Fibroblast of mammary gland (primary cell): Measurements from ENCODE around the gene TCEAL3.

Source experiments
- DNase-seq: peaks from one replicate; pipeline ENCODE4 v3.0.0-alpha.2; 2010; ENCODE audit warnings: low read depth
- H3K4me3 ChIP-seq: 2 replicates; pipeline ENCODE4 v1.5.1; 2011; ENCODE audit warnings: low read depth, mild to moderate bottlenecking, low read length, moderate library complexity; ENCODE audit not compliant: control insufficient read depth
- CTCF ChIP-seq: conservative IDR thresholded peaks from 2 replicates; pipeline ENCODE4 v1.5.1; 2011; ENCODE audit warnings: low read depth, low read length, inconsistent platforms; ENCODE audit not compliant: control insufficient read depth, insufficient read depth

TCEAL3 gene

GRCh38 chrX:103624111-103624510 lies 16.3 kb downstream of the TCEAL3 start:
- DNase-seq, result no peak
- no peak for TF ChIP-seq CTCF
- H3K4me3 ChIP-seq, result no peak overlapping the region

- H3K4me3 ChIP-seq, result no peak overlapping the region
- TF ChIP-seq CTCF, result no peak
- DNase-seq, result peak; percentile 42
Observed at GRCh38 chrX:103626855-103627254, 19.1 kb downstream of the TCEAL3 start.

- DNase-seq, result peak; percentile 42
Observed at GRCh38 chrX:103628386-103629317, 20.9 kb downstream of the TCEAL3 start, which contains the start of gene TCEAL1. Gene TCEAL1, plus strand, starts transcription at chrX:103628975. Its CDS starts 942 bp downstream, at chrX:103629917.

GRCh38 chrX:103629318-103630170 lies 21.8 kb downstream of the TCEAL3 start:
- DNase-seq, result peak; percentile 73
- peak overlapping the region; percentile 66 for H3K4me3 ChIP-seq
- TF ChIP-seq CTCF, result peak; percentile 57

More at GRCh38 chrX:103628386-103629317, 20.9 kb downstream of the TCEAL3 start, which contains the start of gene TCEAL1:
- peak within 1 kb of the TSS; percentile 66 for H3K4me3 ChIP-seq
- TF ChIP-seq CTCF, result no peak

GRCh38 chrX:103630171-103630511 lies 22.4 kb downstream of the TCEAL3 start:
- DNase-seq, result no peak
- no peak for TF ChIP-seq CTCF
- peak overlapping the region; percentile 66 for H3K4me3 ChIP-seq

- no peak overlapping the region for H3K4me3 ChIP-seq
- no peak for DNase-seq
- TF ChIP-seq CTCF, result no peak
Observed at GRCh38 chrX:103631145-103631544, 23.4 kb downstream of the TCEAL3 start.
